Limb (tissue), 2 donors: Measurements from ENCODE around the gene ZNF664.

Experiments used
- DNase-seq, 2 donors: peaks; one replicate each; pipeline ENCODE4 v3.0.0-alpha.2; 2016; ENCODE audit errors: extremely low spot score in 2 of 2

ZNF664 gene

GRCh38 chr12:123958462-123958861 lies 14.6 kb upstream of the ZNF664 start:
- DNase-seq = no peak

GRCh38 chr12:123958876-123959275 lies 14.1 kb upstream of the ZNF664 start:
- DNase-seq = no peak

GRCh38 chr12:123960029-123960735 lies 12.8 kb upstream of the ZNF664 start:
- no peak for DNase-seq

- no peak for DNase-seq
Observed at GRCh38 chr12:123960856-123961255, 12.2 kb upstream of the ZNF664 start.

GRCh38 chr12:123961585-123962345 lies 11.2 kb upstream of the ZNF664 start:
- no peak for DNase-seq

GRCh38 chr12:123962513-123962912 lies 10.5 kb upstream of the ZNF664 start:
- no peak for DNase-seq

- DNase-seq = no peak
Observed at GRCh38 chr12:123963821-123964220, 9.2 kb upstream of the ZNF664 start.

GRCh38 chr12:123965382-123965781 lies 7.6 kb upstream of the ZNF664 start:
- no peak for DNase-seq

GRCh38 chr12:123966596-123966995 lies 6.4 kb upstream of the ZNF664 start:
- DNase-seq = no peak

GRCh38 chr12:123967121-123967586 lies 5.9 kb upstream of the ZNF664 start:
- DNase-seq = no peak

GRCh38 chr12:123971449-123971769 lies 1.6 kb upstream of the ZNF664 start:
- no peak for DNase-seq

GRCh38 chr12:123971770-123972456 lies 1.1 kb upstream of the ZNF664 start:
- DNase-seq = peak in 1 of 2 donors; percentile 67

- peak in 1 of 2 donors; percentile 72 for DNase-seq
Observed at GRCh38 chr12:123973552-123974341, 732 bp downstream of the ZNF664 start.

- no peak for DNase-seq
Observed at GRCh38 chr12:123976227-123976826, 3.3 kb downstream of the ZNF664 start.

GRCh38 chr12:123979566-123979965 lies 6.6 kb downstream of the ZNF664 start:
- DNase-seq = no peak

GRCh38 chr12:123982269-123982668 lies 9.3 kb downstream of the ZNF664 start:
- DNase-seq = no peak

GRCh38 chr12:123983822-123984485 lies 10.9 kb downstream of the ZNF664 start:
- DNase-seq = no peak

GRCh38 chr12:123984903-123985302 lies 11.9 kb downstream of the ZNF664 start:
- DNase-seq = no peak

- no peak for DNase-seq
Observed at GRCh38 chr12:123986374-123986965, 13.5 kb downstream of the ZNF664 start.

- DNase-seq = no peak
Observed at GRCh38 chr12:123987022-123987421, 14.0 kb downstream of the ZNF664 start.
